ENCODE measurements around the gene CERCAM. TPM values are rescaled to one million over a fixed set of nuclear protein-coding genes. Genes with fewer than 3 reads are reported as not detected.
"Not testable (repeated sequence)": the region's sequence is repeated elsewhere in the genome, so short reads cannot be mapped to it uniquely, and the experiment has no call there.

Gene CERCAM
- total and polyA plus RNA-seq, 2 of the 13 experiments (the other 11 are each of a cell fraction or from before 2014, with no cell fraction given), result 9.0 to 17.1 TPM

GRCh38 chr9:128442150-128442549 is 21.5 kb downstream of the CERCAM start:
- H3K27ac ChIP-seq (ENCODE audit: extremely low read length, insufficient read depth, low read length), result no peak overlapping the region
- FAIRE-seq (no peak), DNase-seq (ENCODE audit: low spot score) (no peak), ATAC-seq (no peak)
- WGBS (ENCODE audit: low lambda C conversion rate), result 21% methylated on average over 6 of the region's 6 CpGs
- no TSS peak for BruUV-seq (replicated peaks)
- H3K4me1 ChIP-seq (ENCODE audit: insufficient read depth, low read length), result peaks cover 9% of the 10 kb centered on the region; the same call in 1 of the 2 replicates
- no peak overlapping the region for H3K4me3 ChIP-seq (replicated peaks in 1 of 3; ENCODE audit: insufficient read depth in 1 of 3, low read depth in 2 of 3, low read length in 3 of 3)
- peaks cover 0 to 17% of the 10 kb centered on the region in 2 experiments; a peak in 3 of 5 replicates for H3K27me3 ChIP-seq (ENCODE audit: control insufficient read depth in 1 of 2, insufficient read depth in 2 of 2, low read length in 2 of 2)
- H3K9me3 ChIP-seq (ENCODE audit: low read length), result no peaks in the 10 kb centered on the region
- ChIA-PET CTCF (ENCODE audit: low intra/inter-chr PET ratio, low total read pairs) (no interaction called here), POLR2A (no interaction called here)
- no peaks in the 10 kb centered on the region for H4K20me1 ChIP-seq (ENCODE audit: insufficient read depth, low read length)
- H3K9ac ChIP-seq (ENCODE audit: insufficient read depth, low read depth, low read length), result no peak overlapping the region
- in situ Hi-C loops (cut with HindIII; ENCODE audit: extremely low pct_ligation_motif_present, low pct_unique_long_range_greater_than_20kb) (no loop called here), intact Hi-C loops (cut with micrococcal nuclease; ENCODE audit: unreplicated experiment) (no loop called here)
- TF ChIP-seq LCORL (IDR thresholded peaks at IDR 0.05) (peak; percentile 68; the same call in 1 of the 2 replicates), LCORL (CRISPR knock-in tag; IDR thresholded peaks at IDR 0.05) (no peak), SOX6 (IDR thresholded peaks at IDR 0.05) (no peak), SOX6 (CRISPR knock-in tag; IDR thresholded peaks at IDR 0.05) (no peak), NAIF1 (CRISPR knock-in tag; IDR thresholded peaks at IDR 0.05; ENCODE audit: borderline replicate concordance) (no peak), MAFF (IDR thresholded peaks at IDR 0.05; ENCODE audit: low read depth, low read length) (no peak)
- TF ChIP-seq, protein P1, sequence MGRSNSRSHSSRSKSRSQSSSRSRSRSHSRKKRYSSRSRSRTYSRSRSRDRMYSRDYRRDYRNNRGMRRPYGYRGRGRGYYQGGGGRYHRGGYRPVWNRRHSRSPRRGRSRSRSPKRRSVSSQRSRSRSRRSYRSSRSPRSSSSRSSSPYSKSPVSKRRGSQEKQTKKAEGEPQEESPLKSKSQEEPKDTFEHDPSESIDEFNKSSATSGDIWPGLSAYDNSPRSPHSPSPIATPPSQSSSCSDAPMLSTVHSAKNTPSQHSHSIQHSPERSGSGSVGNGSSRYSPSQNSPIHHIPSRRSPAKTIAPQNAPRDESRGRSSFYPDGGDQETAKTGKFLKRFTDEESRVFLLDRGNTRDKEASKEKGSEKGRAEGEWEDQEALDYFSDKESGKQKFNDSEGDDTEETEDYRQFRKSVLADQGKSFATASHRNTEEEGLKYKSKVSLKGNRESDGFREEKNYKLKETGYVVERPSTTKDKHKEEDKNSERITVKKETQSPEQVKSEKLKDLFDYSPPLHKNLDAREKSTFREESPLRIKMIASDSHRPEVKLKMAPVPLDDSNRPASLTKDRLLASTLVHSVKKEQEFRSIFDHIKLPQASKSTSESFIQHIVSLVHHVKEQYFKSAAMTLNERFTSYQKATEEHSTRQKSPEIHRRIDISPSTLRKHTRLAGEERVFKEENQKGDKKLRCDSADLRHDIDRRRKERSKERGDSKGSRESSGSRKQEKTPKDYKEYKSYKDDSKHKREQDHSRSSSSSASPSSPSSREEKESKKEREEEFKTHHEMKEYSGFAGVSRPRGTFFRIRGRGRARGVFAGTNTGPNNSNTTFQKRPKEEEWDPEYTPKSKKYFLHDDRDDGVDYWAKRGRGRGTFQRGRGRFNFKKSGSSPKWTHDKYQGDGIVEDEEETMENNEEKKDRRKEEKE (IDR thresholded peaks at IDR 0.05), result no peak
- no peaks in the 10 kb centered on the region for H3K79me2 ChIP-seq (ENCODE audit: insufficient read depth, low read length)
- H2AFZ ChIP-seq (ENCODE audit: low read length), result no peak overlapping the region
- H3K36me3 ChIP-seq (replicated peaks in 1 of 2; ENCODE audit: control insufficient read depth in 1 of 2, insufficient read depth in 2 of 2, low read length in 2 of 2), result no peaks in the 10 kb centered on the region
- no peak overlapping the region for H3K4me2 ChIP-seq (ENCODE audit: low read depth, low read length)

- CTCF ChIA-PET (ENCODE audit: low intra/inter-chr PET ratio, low total read pairs); POLR2A ChIA-PET; H3K79me2 ChIP-seq (ENCODE audit: insufficient read depth, low read length); H3K36me3 ChIP-seq (replicated peaks in 1 of 2; ENCODE audit: control insufficient read depth in 1 of 2, insufficient read depth in 2 of 2, low read length in 2 of 2); intact Hi-C loops (cut with micrococcal nuclease; ENCODE audit: unreplicated experiment); H3K9ac ChIP-seq (ENCODE audit: insufficient read depth, low read depth, low read length); H3K9me3 ChIP-seq (ENCODE audit: low read length); H2AFZ ChIP-seq (ENCODE audit: low read length); H3K4me1 ChIP-seq (ENCODE audit: insufficient read depth, low read length); H3K27ac ChIP-seq (ENCODE audit: extremely low read length, insufficient read depth, low read length); DNase-seq (ENCODE audit: low spot score); ATAC-seq; in situ Hi-C loops (cut with HindIII; ENCODE audit: extremely low pct_ligation_motif_present, low pct_unique_long_range_greater_than_20kb); FAIRE-seq; BruUV-seq (replicated peaks); H4K20me1 ChIP-seq (ENCODE audit: insufficient read depth, low read length); H3K4me3 ChIP-seq (replicated peaks in 1 of 3; ENCODE audit: insufficient read depth in 1 of 3, low read depth in 2 of 3, low read length in 3 of 3); H3K4me2 ChIP-seq (ENCODE audit: low read depth, low read length): not testable (repeated sequence)
- WGBS (ENCODE audit: low lambda C conversion rate), result 68% methylated on average over 5 of the region's 5 CpGs
- H3K27me3 ChIP-seq (ENCODE audit: control insufficient read depth in 1 of 2, insufficient read depth in 2 of 2, low read length in 2 of 2), result peaks cover 0 to 24% of the 10 kb centered on the region in 2 experiments; a peak in 4 of 5 replicates
These were observed 25.8 kb downstream of the CERCAM start for GRCh38 chr9:128446505-128446904.

Data from HepG2 (cell line).